ENCODE results near the gene LMAN1.

LMAN1 gene

GRCh38 chr18:59360381-59360780 is 1.3 kb upstream of the LMAN1 start:
- Histone ChIP-seq H2AFZ (ENCODE audit: low read length) (no peak overlapping the region), H3K4me3 (ENCODE audit: low read length, poor library complexity, severe bottlenecking) (no peak overlapping the region), H3K9me3 (ENCODE audit: insufficient read depth, low read depth, low read length) (no peaks in the 10 kb centered on the region), H3K9ac (ENCODE audit: low read depth, low read length, poor library complexity, severe bottlenecking) (no peak overlapping the region), H3F3A (ENCODE audit: low read depth) (no peaks in the 10 kb centered on the region), H3K27me3 (ENCODE audit: insufficient read depth, low read length, poor library complexity, severe bottlenecking) (peaks cover 12% of the 10 kb centered on the region), H3K4me2 (ENCODE audit: low read depth, low read length, poor library complexity, severe bottlenecking) (peak overlapping the region; percentile 81), H3K79me2 (ENCODE audit: insufficient read depth, low read length) (peaks cover 37% of the 10 kb centered on the region), H3K36me3 (ENCODE audit: insufficient read depth, low read length) (no peaks in the 10 kb centered on the region), H3K4me1 (ENCODE audit: insufficient read depth, low read length, poor library complexity, severe bottlenecking) (peaks cover 33% of the 10 kb centered on the region), H3K9me2 (replicated peaks; ENCODE audit: low read depth, low read length) (no peaks in the 10 kb centered on the region), H4K20me1 (ENCODE audit: insufficient read depth, low read length, poor library complexity, severe bottlenecking) (peaks cover 34% of the 10 kb centered on the region)
- TF ChIP-seq CTCF (conservative IDR thresholded peaks at IDR 0.05; ENCODE audit: low read length) (no peak), EZH2phosphoT487 (IDR thresholded peaks at IDR 0.05; ENCODE audit: borderline replicate concordance) (no peak)

GRCh38 chr18:59359576-59359952 is 499 bp upstream of the LMAN1 start:
- Histone ChIP-seq H4K20me1 (ENCODE audit: insufficient read depth, low read length, poor library complexity, severe bottlenecking) (peaks cover 42% of the 10 kb centered on the region), H3K36me3 (ENCODE audit: insufficient read depth, low read length) (peaks cover 5% of the 10 kb centered on the region), H3K4me2 (ENCODE audit: low read depth, low read length, poor library complexity, severe bottlenecking) (peak overlapping the region; percentile 81), H3K27me3 (ENCODE audit: insufficient read depth, low read length, poor library complexity, severe bottlenecking) (peaks cover 12% of the 10 kb centered on the region), H3K9ac (ENCODE audit: low read depth, low read length, poor library complexity, severe bottlenecking) (peak overlapping the region; percentile 7), H3K4me3 (ENCODE audit: low read length, poor library complexity, severe bottlenecking) (peak overlapping the region; percentile 97), H3K79me2 (ENCODE audit: insufficient read depth, low read length) (peaks cover 45% of the 10 kb centered on the region), H3K4me1 (ENCODE audit: insufficient read depth, low read length, poor library complexity, severe bottlenecking) (peaks cover 41% of the 10 kb centered on the region), H3F3A (ENCODE audit: low read depth) (no peaks in the 10 kb centered on the region), H3K9me3 (ENCODE audit: insufficient read depth, low read depth, low read length) (no peaks in the 10 kb centered on the region), H3K9me2 (replicated peaks; ENCODE audit: low read depth, low read length) (no peaks in the 10 kb centered on the region), H2AFZ (ENCODE audit: low read length) (peak overlapping the region; percentile 87)
- TF ChIP-seq EZH2phosphoT487 (IDR thresholded peaks at IDR 0.05; ENCODE audit: borderline replicate concordance) (no peak), CTCF (conservative IDR thresholded peaks at IDR 0.05; ENCODE audit: low read length) (no peak)

GRCh38 chr18:59358414-59358711 is 702 bp downstream of the LMAN1 start:
- peaks cover 54% of the 10 kb centered on the region for H4K20me1 ChIP-seq (ENCODE audit: insufficient read depth, low read length, poor library complexity, severe bottlenecking)
- no peak for TF ChIP-seq EZH2phosphoT487 (IDR thresholded peaks at IDR 0.05; ENCODE audit: borderline replicate concordance)
- no peak for TF ChIP-seq CTCF (conservative IDR thresholded peaks at IDR 0.05; ENCODE audit: low read length)
- peaks cover 13% of the 10 kb centered on the region for H3K36me3 ChIP-seq (ENCODE audit: insufficient read depth, low read length)
- peak overlapping the region; percentile 97 for H3K4me3 ChIP-seq (ENCODE audit: low read length, poor library complexity, severe bottlenecking)
- H3K4me1 ChIP-seq (ENCODE audit: insufficient read depth, low read length, poor library complexity, severe bottlenecking), result peaks cover 52% of the 10 kb centered on the region
- H3K9me3 ChIP-seq (ENCODE audit: insufficient read depth, low read depth, low read length), result no peaks in the 10 kb centered on the region
- H2AFZ ChIP-seq (ENCODE audit: low read length), result peak overlapping the region; percentile 92
- no peaks in the 10 kb centered on the region for H3K9me2 ChIP-seq (replicated peaks; ENCODE audit: low read depth, low read length)
- peaks cover 53% of the 10 kb centered on the region for H3K79me2 ChIP-seq (ENCODE audit: insufficient read depth, low read length)
- peak overlapping the region; percentile 87 for H3K4me2 ChIP-seq (ENCODE audit: low read depth, low read length, poor library complexity, severe bottlenecking)
- H3K9ac ChIP-seq (ENCODE audit: low read depth, low read length, poor library complexity, severe bottlenecking), result peak overlapping the region; percentile 95
- H3K27me3 ChIP-seq (ENCODE audit: insufficient read depth, low read length, poor library complexity, severe bottlenecking), result peaks cover 9% of the 10 kb centered on the region
- no peaks in the 10 kb centered on the region for H3F3A ChIP-seq (ENCODE audit: low read depth)
